ENCODE data around the gene MAP2K5. TPM values are rescaled to one million over a fixed set of nuclear protein-coding genes. Genes with fewer than 3 reads are reported as not detected.
A peak's percentile ranks its signal among the peaks of the same experiment; 100 is the strongest.

MAP2K5 gene
- total RNA-seq, 1 experiment from 2014 or later = 13.6 TPM

GRCh38 chr15:67781061-67781460 lies 238.6 kb downstream of the MAP2K5 start:
- ChIA-PET CTCF (no interaction called here), POLR2A (no interaction called here)
- Mint-ChIP-seq H3K27me3 (ENCODE audit: low read depth) (no peaks in the 10 kb centered on the region), H3K4me1 (peaks cover 61% of the 10 kb centered on the region), H3K27ac (no peak overlapping the region), H3K36me3 (no peaks in the 10 kb centered on the region), H3K4me3 (no peak overlapping the region), H3K9me3 (no peaks in the 10 kb centered on the region)
- no peak for ATAC-seq
- TF ChIP-seq HMGXB4 (CRISPR knock-in tag; IDR thresholded peaks at IDR 0.05) = no peak
- no peak for TF ChIP-seq RELA (CRISPR knock-in tag; IDR thresholded peaks at IDR 0.05; ENCODE audit: borderline replicate concordance)
- DNase-seq (ENCODE audit: low spot score) = no peak

- Mint-ChIP-seq H3K9me3 (no peaks in the 10 kb centered on the region), H3K27ac (no peak overlapping the region), H3K27me3 (ENCODE audit: low read depth) (no peaks in the 10 kb centered on the region), H3K36me3 (no peaks in the 10 kb centered on the region), H3K4me1 (peaks cover 57% of the 10 kb centered on the region), H3K4me3 (no peak overlapping the region)
- ChIA-PET CTCF (interaction anchor here (0.9 to 2.4 kb wide), 3 partner anchors 49 to 54 kb away, joined by 3 to 13 read pairs (median 5); no protein-coding TSS in a partner anchor), POLR2A (interaction anchor here (0.6 kb wide), 1 partner anchor 90 kb away, joined by 3 read pairs; no protein-coding TSS in a partner anchor)
- TF ChIP-seq HMGXB4 (CRISPR knock-in tag; IDR thresholded peaks at IDR 0.05) = no peak
- TF ChIP-seq, protein P1, sequence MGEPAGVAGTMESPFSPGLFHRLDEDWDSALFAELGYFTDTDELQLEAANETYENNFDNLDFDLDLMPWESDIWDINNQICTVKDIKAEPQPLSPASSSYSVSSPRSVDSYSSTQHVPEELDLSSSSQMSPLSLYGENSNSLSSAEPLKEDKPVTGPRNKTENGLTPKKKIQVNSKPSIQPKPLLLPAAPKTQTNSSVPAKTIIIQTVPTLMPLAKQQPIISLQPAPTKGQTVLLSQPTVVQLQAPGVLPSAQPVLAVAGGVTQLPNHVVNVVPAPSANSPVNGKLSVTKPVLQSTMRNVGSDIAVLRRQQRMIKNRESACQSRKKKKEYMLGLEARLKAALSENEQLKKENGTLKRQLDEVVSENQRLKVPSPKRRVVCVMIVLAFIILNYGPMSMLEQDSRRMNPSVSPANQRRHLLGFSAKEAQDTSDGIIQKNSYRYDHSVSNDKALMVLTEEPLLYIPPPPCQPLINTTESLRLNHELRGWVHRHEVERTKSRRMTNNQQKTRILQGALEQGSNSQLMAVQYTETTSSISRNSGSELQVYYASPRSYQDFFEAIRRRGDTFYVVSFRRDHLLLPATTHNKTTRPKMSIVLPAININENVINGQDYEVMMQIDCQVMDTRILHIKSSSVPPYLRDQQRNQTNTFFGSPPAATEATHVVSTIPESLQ (CRISPR knock-in tag; IDR thresholded peaks at IDR 0.05) = no peak
- TF ChIP-seq MAX (CRISPR knock-in tag; IDR thresholded peaks at IDR 0.05) = no peak
- no peak for TF ChIP-seq FOXJ3 (CRISPR knock-in tag; IDR thresholded peaks at IDR 0.05; ENCODE audit: borderline replicate concordance)
- TF ChIP-seq MYBL2 (CRISPR knock-in tag; IDR thresholded peaks at IDR 0.05) = no peak
- TF ChIP-seq RELA (CRISPR knock-in tag; IDR thresholded peaks at IDR 0.05; ENCODE audit: borderline replicate concordance) = no peak
- no peak for TF ChIP-seq TEAD1 (CRISPR knock-in tag; IDR thresholded peaks at IDR 0.05)
- ATAC-seq (peak; percentile 21; the same call in 1 of the 2 replicates), DNase-seq (ENCODE audit: low spot score) (no peak)
Measured at GRCh38 chr15:67781907-67782690, 239.6 kb downstream of the MAP2K5 start.

DNA sequence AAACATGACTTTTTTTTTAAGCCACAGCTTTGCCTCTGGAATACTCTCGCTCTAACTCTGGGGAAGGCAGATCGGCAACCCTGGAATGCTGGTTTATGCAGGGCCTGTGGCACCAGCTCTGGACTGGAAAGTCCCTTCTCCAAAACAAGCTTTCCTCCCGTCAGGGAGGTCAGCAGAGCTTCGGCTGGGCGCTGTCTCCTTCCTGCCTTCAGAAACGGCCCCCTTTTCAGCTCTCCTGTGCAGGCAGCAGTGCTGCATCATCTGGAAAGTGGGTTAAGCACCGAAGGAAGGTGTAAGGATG lies 240.1 kb downstream of the MAP2K5 start:
- Mint-ChIP-seq H3K27ac (0 out of 2 replicates have a peak overlapping the region, but pooled peaks have one; percentile 37), H3K9me3 (no peaks in the 10 kb centered on the region), H3K4me1 (peaks cover 59% of the 10 kb centered on the region), H3K36me3 (no peaks in the 10 kb centered on the region), H3K27me3 (ENCODE audit: low read depth) (no peaks in the 10 kb centered on the region), H3K4me3 (no peak overlapping the region)
- DNase-seq (ENCODE audit: low spot score) (no peak), ATAC-seq (peak; percentile 65)
- POLR2A ChIA-PET = no interaction called here
- CTCF ChIA-PET = interaction anchor here (0.9 to 2.4 kb wide), 4 partner anchors 11 to 53 kb away, joined by 3 to 13 read pairs (median 4); no protein-coding TSS in a partner anchor
- TF ChIP-seq IRF2 (CRISPR knock-in tag; IDR thresholded peaks at IDR 0.05; ENCODE audit: borderline replicate concordance, low read depth) (no peak), TP53 (CRISPR knock-in tag; IDR thresholded peaks at IDR 0.05) (no peak), ELF4 (CRISPR knock-in tag; IDR thresholded peaks at IDR 0.05; ENCODE audit: low read depth) (no peak), CTCF (IDR thresholded peaks at IDR 0.05) (no peak), ATF3 (CRISPR knock-in tag; conservative IDR thresholded peaks at IDR 0.05) (no peak), MLX (CRISPR knock-in tag; IDR thresholded peaks at IDR 0.05) (no peak), SOX15 (CRISPR knock-in tag; IDR thresholded peaks at IDR 0.05) (no peak), USF1 (CRISPR knock-in tag; IDR thresholded peaks at IDR 0.05) (no peak), FOXP1 (CRISPR knock-in tag; IDR thresholded peaks at IDR 0.05; ENCODE audit: borderline replicate concordance) (no peak)
- TF ChIP-seq, protein P2, sequence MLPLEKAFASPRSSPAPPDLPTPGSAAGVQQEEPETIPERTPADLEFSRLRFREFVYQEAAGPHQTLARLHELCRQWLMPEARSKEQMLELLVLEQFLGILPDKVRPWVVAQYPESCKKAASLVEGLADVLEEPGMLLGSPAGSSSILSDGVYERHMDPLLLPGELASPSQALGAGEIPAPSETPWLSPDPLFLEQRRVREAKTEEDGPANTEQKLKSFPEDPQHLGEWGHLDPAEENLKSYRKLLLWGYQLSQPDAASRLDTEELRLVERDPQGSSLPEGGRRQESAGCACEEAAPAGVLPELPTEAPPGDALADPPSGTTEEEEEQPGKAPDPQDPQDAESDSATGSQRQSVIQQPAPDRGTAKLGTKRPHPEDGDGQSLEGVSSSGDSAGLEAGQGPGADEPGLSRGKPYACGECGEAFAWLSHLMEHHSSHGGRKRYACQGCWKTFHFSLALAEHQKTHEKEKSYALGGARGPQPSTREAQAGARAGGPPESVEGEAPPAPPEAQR (CRISPR knock-in tag; IDR thresholded peaks at IDR 0.05) = no peak

Measured in WTC11 (cell line).